GM21825 (cell line): Measurements from ENCODE around the gene ZMYND10.
A peak's percentile ranks its signal among the peaks of the same experiment; 100 is the strongest.

Experiments used
- ATAC-seq: cut with Tn5 transposase; IDR thresholded peaks from one replicate; pipeline ENCODE4 v1.9.1; 2021; ENCODE audit warnings: mild to moderate bottlenecking, moderate library complexity; ENCODE audit not compliant: unreplicated experiment

The ZMYND10 gene

GRCh38 chr3:50371133-50371685, 25.7 kb upstream of the ZMYND10 start:
- ATAC-seq = no peak

GRCh38 chr3:50370594-50370993, 25.1 kb upstream of the ZMYND10 start:
- no peak for ATAC-seq

- no peak for ATAC-seq
Measured at GRCh38 chr3:50369012-50369670, 23.6 kb upstream of the ZMYND10 start.

- no peak for ATAC-seq
Measured at GRCh38 chr3:50365842-50366220, 20.3 kb upstream of the ZMYND10 start.

- ATAC-seq = peak; percentile 76
Measured at GRCh38 chr3:50365080-50365841, 19.7 kb upstream of the ZMYND10 start.

- peak; percentile 5 for ATAC-seq
Measured at GRCh38 chr3:50364573-50365079, 19.1 kb upstream of the ZMYND10 start.

- no peak for ATAC-seq
Measured at GRCh38 chr3:50359760-50360110, 14.2 kb upstream of the ZMYND10 start.

GRCh38 chr3:50358911-50359759, 13.6 kb upstream of the ZMYND10 start, which contains the start of gene TMEM115:
TSS of gene TMEM115 (minus strand) at chr3:50359521. CDS start at chr3:50359063, 458 bp downstream.
- ATAC-seq = peak; percentile 94

- ATAC-seq = no peak
Measured at GRCh38 chr3:50358355-50358910, 12.9 kb upstream of the ZMYND10 start.

GRCh38 chr3:50357481-50357880, 11.9 kb upstream of the ZMYND10 start:
- ATAC-seq = no peak

GRCh38 chr3:50356553-50356952, 11.0 kb upstream of the ZMYND10 start:
- no peak for ATAC-seq

GRCh38 chr3:50355829-50356552, 10.5 kb upstream of the ZMYND10 start:
- ATAC-seq = no peak

- no peak for ATAC-seq
Measured at GRCh38 chr3:50354850-50355249, 9.3 kb upstream of the ZMYND10 start.

- ATAC-seq = no peak
Measured at GRCh38 chr3:50354186-50354764, 8.7 kb upstream of the ZMYND10 start.

- ATAC-seq = no peak
Measured at GRCh38 chr3:50353245-50354004, 7.9 kb upstream of the ZMYND10 start.

- no peak for ATAC-seq
Measured at GRCh38 chr3:50352781-50353180, 7.2 kb upstream of the ZMYND10 start.

GRCh38 chr3:50351323-50351697, 5.8 kb upstream of the ZMYND10 start:
- ATAC-seq = no peak

GRCh38 chr3:50350527-50351322, 5.2 kb upstream of the ZMYND10 start, which contains the start of the genes CYB561D2 and NPRL2:
TSS of gene CYB561D2 (plus strand) at chr3:50350862. CDS start at chr3:50351434, 572 bp downstream.
TSS of gene NPRL2 (minus strand) at chr3:50350775. CDS start at chr3:50350652, 123 bp downstream.
- ATAC-seq = peak; percentile 78
